ENCODE measurements around the gene IFT27.
A peak's percentile ranks its signal among the peaks of the same experiment; 100 is the strongest.

Gene IFT27

GRCh38 chr22:36767035-36767775, 8.7 kb downstream of the IFT27 start:
- no peak for DNase-seq (ENCODE audit: low read depth)
- TF ChIP-seq CTCF (IDR thresholded peaks at IDR 0.05; ENCODE audit: control insufficient read depth, insufficient read depth, low read depth, low read length, missing control alignments) = no peak
- H3K4me3 ChIP-seq (ENCODE audit: control insufficient read depth, low read depth, low read length) = no peak overlapping the region

GRCh38 chr22:36765943-36766450, 9.9 kb downstream of the IFT27 start:
- TF ChIP-seq CTCF (IDR thresholded peaks at IDR 0.05; ENCODE audit: control insufficient read depth, insufficient read depth, low read depth, low read length, missing control alignments) = no peak
- no peak overlapping the region for H3K4me3 ChIP-seq (ENCODE audit: control insufficient read depth, low read depth, low read length)
- DNase-seq (ENCODE audit: low read depth) = peak; percentile 17

- H3K4me3 ChIP-seq (ENCODE audit: control insufficient read depth, low read depth, low read length) = no peak overlapping the region
- TF ChIP-seq CTCF (IDR thresholded peaks at IDR 0.05; ENCODE audit: control insufficient read depth, insufficient read depth, low read depth, low read length, missing control alignments) = no peak
- no peak for DNase-seq (ENCODE audit: low read depth)
Observed at GRCh38 chr22:36765131-36765942, 10.6 kb downstream of the IFT27 start.

GRCh38 chr22:36764641-36765040, 11.3 kb downstream of the IFT27 start:
- DNase-seq (ENCODE audit: low read depth) = no peak
- H3K4me3 ChIP-seq (ENCODE audit: control insufficient read depth, low read depth, low read length) = no peak overlapping the region
- TF ChIP-seq CTCF (IDR thresholded peaks at IDR 0.05; ENCODE audit: control insufficient read depth, insufficient read depth, low read depth, low read length, missing control alignments) = no peak

- no peak overlapping the region for H3K4me3 ChIP-seq (ENCODE audit: control insufficient read depth, low read depth, low read length)
- no peak for DNase-seq (ENCODE audit: low read depth)
- TF ChIP-seq CTCF (IDR thresholded peaks at IDR 0.05; ENCODE audit: control insufficient read depth, insufficient read depth, low read depth, low read length, missing control alignments) = no peak
Observed at GRCh38 chr22:36764060-36764459, 11.9 kb downstream of the IFT27 start.

GRCh38 chr22:36763576-36763975, 12.3 kb downstream of the IFT27 start:
- H3K4me3 ChIP-seq (ENCODE audit: control insufficient read depth, low read depth, low read length) = no peak overlapping the region
- no peak for TF ChIP-seq CTCF (IDR thresholded peaks at IDR 0.05; ENCODE audit: control insufficient read depth, insufficient read depth, low read depth, low read length, missing control alignments)
- DNase-seq (ENCODE audit: low read depth) = no peak
